ENCODE data around the gene DLG5. TPM values are rescaled to one million over a fixed set of nuclear protein-coding genes. Genes with fewer than 3 reads are reported as not detected.

Gene DLG5
- total RNA-seq, 1 donor from 2014 or later: 31.3 TPM

- ATAC-seq: peak; percentile 67
- intact Hi-C loops (cut with DNase I): no loop called here
These were observed 69.3 kb downstream of the DLG5 start for GRCh38 chr10:77857272-77857671.

GRCh38 chr10:77856566-77856965 lies 70.0 kb downstream of the DLG5 start:
- ATAC-seq: no peak
- no peak for DNase-seq (ENCODE audit: low spot score)
- intact Hi-C loops (cut with DNase I): no loop called here

More at GRCh38 chr10:77857272-77857671, 69.3 kb downstream of the DLG5 start:
- DNase-seq (ENCODE audit: low spot score): no peak

DNA sequence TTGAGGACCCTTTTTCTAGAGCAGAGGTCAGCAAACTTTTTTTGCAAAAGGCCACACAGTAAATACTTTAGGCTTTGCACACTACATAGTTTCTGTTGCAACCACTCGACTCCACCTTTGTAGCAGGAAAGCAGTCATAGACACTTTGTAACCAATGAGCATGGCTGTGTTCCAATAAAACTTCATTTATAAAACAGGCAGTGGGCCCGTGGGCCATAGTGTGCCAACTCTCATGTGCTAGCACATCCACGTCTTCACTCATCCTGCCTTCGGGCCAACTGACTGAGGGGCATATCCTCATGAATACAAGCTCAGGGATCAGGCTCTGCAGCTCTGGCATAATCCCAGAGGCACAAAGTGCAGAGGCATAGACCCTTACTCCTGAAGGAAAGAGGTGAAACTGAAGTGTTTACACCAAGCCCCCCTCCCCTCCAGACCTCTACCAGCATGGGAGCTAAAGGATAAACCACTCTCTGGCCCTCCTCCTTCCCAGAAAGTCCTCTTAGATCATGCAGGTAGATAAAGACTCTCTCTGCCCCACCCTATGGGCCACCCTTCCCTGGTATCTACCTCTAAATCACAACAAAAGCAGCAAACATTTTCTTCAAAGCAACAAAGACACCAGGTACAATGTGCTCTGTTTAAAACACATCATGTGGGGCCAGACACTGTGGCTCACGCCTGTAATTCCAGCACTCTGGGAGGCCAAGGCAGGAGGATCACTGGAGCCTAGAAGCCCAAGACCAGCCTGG lies 71.0 kb downstream of the DLG5 start:
- DNase-seq (ENCODE audit: low spot score): no peak
- ATAC-seq: no peak
- intact Hi-C loops (cut with DNase I): no loop called here

GRCh38 chr10:77854115-77854514 lies 72.4 kb downstream of the DLG5 start:
- no peak for DNase-seq (ENCODE audit: low spot score)
- no peak for ATAC-seq
- intact Hi-C loops (cut with DNase I): no loop called here

DNA sequence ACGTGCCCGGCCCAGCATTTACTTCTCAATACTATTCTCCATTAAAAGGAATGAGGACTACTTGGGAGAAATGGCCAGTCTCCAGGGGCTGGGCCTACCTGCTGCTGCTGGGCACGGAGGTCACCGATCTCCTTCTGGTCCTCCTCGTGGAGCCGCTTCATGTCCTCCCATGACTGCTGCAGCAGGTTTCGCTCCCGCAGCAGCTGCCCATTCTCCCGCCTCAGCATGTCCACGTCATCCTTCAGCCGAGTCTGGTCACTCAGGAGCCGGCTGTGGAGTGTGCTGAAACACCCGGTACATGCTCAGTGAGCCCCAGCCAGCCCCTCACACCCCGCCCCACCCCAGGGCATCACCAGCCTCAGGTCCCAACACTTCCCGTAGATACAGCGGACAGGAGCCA lies 73.3 kb downstream of the DLG5 start:
- intact Hi-C loops (cut with DNase I): no loop called here
- ATAC-seq (no peak), DNase-seq (ENCODE audit: low spot score) (no peak)

GRCh38 chr10:77850620-77851231 lies 75.8 kb downstream of the DLG5 start:
- intact Hi-C loops (cut with DNase I): no loop called here
- ATAC-seq (no peak), DNase-seq (ENCODE audit: low spot score) (no peak)

DNA sequence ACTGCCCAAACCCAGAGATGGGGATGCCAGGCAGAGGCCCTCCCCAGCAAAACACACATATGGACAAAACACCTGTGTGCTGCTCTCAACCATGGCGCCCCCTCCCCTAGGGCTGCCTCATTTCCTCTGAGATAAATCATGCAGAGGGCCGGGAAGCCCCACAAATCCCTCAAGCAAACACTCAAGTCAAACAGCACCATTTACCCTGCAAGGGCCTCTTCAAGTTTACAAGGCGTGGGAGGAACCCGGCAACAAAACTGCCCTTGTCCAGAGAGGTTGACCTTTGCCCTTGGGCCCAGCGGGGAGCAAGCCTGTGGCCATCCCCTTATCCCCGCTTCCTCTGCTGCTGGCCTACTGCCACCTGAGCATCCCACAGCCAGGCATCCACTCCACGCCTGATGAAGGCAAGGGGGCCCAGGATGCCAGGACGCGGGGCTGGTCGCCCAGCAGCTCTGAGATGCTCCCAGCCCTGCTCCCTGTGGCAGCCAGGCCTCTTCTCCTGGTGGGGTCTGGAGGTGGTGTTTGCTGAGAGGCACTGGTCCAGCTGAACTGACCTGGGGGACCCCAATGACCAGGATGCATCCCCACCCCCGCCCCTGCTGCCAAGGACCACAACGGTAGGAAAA lies 77.4 kb downstream of the DLG5 start:
- intact Hi-C loops (cut with DNase I): loop anchor here (10.0 kb wide), 1 partner anchor 136 kb away; no protein-coding TSS in a partner anchor
- ATAC-seq (peak; percentile 68), DNase-seq (ENCODE audit: low spot score) (peak; percentile 75)

GRCh38 chr10:77846718-77847311 lies 79.7 kb downstream of the DLG5 start:
- intact Hi-C loops (cut with DNase I): loop anchor here (10.0 kb wide), 1 partner anchor 138 kb away; no protein-coding TSS in a partner anchor
- DNase-seq (ENCODE audit: low spot score) (peak; percentile 89), ATAC-seq (peak; percentile 88)

DNA sequence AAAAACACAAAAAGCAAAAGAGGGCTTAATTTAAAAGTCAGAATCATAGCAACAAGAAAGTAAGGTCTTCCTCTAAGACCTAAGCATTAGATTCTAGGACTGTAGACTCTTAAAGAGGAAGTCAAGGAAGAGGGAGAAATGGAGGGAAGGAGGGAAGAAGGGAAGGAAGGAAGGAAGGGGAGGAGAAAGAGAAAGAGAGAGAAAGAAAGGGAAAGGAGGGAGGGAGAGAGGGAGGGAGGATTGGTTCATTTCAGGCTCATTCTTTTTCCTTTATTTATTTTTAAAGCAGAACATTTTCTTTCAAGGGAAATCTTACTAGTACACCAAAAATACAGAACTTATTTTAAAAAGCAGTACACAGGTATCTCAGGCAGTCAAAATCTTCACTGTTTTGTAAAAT lies 81.1 kb downstream of the DLG5 start:
- ATAC-seq (no peak), DNase-seq (ENCODE audit: low spot score) (no peak)
- intact Hi-C loops (cut with DNase I): loop anchor here (10.0 kb wide), 1 partner anchor 139 kb away; no protein-coding TSS in a partner anchor

GRCh38 chr10:77844713-77845445 lies 81.7 kb downstream of the DLG5 start:
- intact Hi-C loops (cut with DNase I): loop anchor here (10.0 kb wide), 1 partner anchor 140 kb away; no protein-coding TSS in a partner anchor
- DNase-seq (ENCODE audit: low spot score) (no peak), ATAC-seq (no peak)

- ATAC-seq: no peak
- no peak for DNase-seq (ENCODE audit: low spot score)
- intact Hi-C loops (cut with DNase I): loop anchor here (10.0 kb wide), 1 partner anchor 141 kb away; no protein-coding TSS in a partner anchor
These were observed 82.4 kb downstream of the DLG5 start for GRCh38 chr10:77844177-77844576.

GRCh38 chr10:77843264-77843663 lies 83.3 kb downstream of the DLG5 start:
- ATAC-seq: no peak
- intact Hi-C loops (cut with DNase I): loop anchor here (10.0 kb wide), 1 partner anchor 142 kb away; no protein-coding TSS in a partner anchor
- no peak for DNase-seq (ENCODE audit: low spot score)

GRCh38 chr10:77842652-77843212 lies 83.8 kb downstream of the DLG5 start:
- DNase-seq (ENCODE audit: low spot score) (no peak), ATAC-seq (no peak)
- intact Hi-C loops (cut with DNase I): loop anchor here (10.0 kb wide), 1 partner anchor 142 kb away; no protein-coding TSS in a partner anchor

DNA sequence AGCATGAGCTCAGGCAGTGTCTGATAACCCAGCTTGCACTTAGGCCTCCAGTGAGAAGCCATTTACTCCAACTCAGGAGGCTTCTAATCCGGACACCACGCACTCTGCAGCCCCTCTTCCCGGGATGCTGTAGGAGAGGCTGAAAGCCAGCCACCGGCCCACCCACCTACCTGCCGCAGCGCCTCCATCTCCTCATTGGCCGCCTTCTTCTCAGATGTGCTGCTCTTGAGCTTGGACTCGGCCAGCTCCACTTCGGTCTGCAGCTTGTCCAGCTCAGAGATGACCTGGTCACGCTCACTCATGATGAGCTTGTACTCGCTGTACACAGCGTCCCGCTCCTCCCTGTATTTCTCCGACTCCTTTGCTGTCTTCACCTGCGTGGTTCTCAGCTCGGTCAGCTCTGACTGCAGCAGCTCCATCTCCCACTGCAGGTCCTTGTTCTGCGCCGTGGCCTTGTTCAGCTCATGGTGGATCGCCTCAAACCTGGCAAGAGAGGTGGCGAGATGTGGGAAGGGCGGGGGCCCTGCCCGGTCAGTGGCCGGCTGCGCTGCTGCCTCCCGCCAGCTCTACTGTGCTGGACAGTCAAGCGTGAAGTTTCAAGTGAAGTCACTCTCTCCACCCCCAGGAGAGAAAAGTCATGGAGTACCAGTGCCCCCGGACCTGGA lies 84.7 kb downstream of the DLG5 start:
- no peak for DNase-seq (ENCODE audit: low spot score)
- intact Hi-C loops (cut with DNase I): loop anchor here (10.0 kb wide), 1 partner anchor 143 kb away; no protein-coding TSS in a partner anchor
- ATAC-seq: no peak

DNA sequence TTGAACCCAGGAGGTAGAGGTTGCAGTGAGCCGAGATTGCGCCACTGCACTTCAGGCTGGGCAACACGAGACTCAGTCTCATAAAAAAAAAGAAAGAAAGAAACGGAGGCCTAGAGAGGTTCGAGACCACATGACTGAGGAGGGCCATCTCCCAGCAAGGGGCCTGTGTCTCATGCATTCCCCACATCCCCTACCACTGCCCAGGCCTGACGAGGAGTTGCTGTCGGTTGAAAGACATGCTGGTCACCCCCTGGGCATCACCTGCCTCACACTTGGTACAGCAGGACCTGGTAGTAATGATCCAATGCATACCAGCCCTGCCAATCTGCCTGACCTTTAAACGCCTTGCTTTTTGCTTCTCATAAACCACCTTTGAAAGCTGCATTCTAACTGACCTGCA lies 85.9 kb downstream of the DLG5 start:
- intact Hi-C loops (cut with DNase I): loop anchor here (10.0 kb wide), 1 partner anchor 144 kb away; no protein-coding TSS in a partner anchor
- no peak for DNase-seq (ENCODE audit: low spot score)
- ATAC-seq: no peak

- DNase-seq (ENCODE audit: low spot score): no peak
- no peak for ATAC-seq
- intact Hi-C loops (cut with DNase I): no loop called here
These were observed 88.5 kb downstream of the DLG5 start for GRCh38 chr10:77837925-77838595.

- ATAC-seq (no peak), DNase-seq (ENCODE audit: low spot score) (no peak)
- intact Hi-C loops (cut with DNase I): no loop called here
These were observed 89.2 kb downstream of the DLG5 start for GRCh38 chr10:77837248-77837924.
